NK-92 (cell line): ENCODE measurements around the gene RFTN1.

ENCODE experiments used
- DNase-seq: peaks from one replicate; lab custom pipeline; 2025; ENCODE audit not compliant: unreplicated experiment; lab: John Stamatoyannopoulos, UW

The RFTN1 gene

GRCh38 chr3:16487511-16488175 is 25.9 kb downstream of the RFTN1 start:
- DNase-seq = no peak

DNA sequence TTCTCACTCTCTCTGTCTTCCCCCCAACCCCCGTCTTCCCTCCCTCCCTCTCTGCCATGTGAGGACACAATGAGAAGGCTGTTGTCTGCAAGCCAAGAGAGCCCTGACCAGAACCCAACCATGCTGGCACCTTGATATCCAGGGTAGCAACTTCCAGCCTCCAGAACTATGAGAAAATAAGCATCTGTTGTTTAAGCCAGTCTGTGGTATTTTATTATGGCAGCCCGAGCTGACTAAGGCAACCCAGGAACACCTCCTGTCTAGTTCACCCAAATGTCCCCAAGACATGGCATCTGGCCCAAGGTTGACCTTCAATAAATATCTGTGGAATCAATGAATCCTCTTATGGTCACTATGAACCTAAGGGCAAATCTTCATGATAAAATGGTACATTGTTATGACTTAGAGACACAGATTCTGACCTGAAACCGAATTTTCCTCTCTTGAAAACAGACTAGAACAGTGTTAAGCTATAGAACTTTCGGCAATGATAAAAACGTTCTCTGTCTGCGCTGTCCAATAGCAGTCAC is 26.5 kb downstream of the RFTN1 start:
- DNase-seq = no peak

GRCh38 chr3:16486201-16486600 is 27.3 kb downstream of the RFTN1 start:
- DNase-seq = no peak

DNA sequence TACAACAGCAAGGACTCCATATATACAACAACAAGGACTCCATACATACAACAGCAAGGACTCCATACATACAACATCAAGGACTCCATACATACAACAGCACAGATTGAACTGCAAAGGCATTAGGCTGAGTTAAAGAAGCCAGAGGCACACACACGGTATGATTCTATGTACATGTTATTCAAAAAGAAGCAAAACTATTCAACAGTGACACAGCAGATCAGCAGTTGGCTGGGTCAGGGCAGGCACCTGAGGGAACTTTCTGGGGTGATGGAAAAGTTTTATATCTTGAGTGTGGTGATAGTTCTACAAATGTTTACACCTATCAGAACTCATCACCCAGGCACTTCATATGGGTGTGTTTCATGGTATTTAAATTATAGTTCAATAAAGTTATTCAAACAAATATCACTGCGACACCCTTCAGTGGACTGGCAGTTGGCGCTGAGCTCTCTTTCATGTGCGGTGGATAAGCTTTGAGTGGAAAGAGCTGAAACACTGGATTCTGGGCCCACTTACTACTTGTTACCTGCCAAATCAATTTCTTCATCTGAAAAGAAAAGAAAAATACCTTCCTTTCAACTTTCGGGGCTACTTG is 28.0 kb downstream of the RFTN1 start:
- no peak for DNase-seq

DNA sequence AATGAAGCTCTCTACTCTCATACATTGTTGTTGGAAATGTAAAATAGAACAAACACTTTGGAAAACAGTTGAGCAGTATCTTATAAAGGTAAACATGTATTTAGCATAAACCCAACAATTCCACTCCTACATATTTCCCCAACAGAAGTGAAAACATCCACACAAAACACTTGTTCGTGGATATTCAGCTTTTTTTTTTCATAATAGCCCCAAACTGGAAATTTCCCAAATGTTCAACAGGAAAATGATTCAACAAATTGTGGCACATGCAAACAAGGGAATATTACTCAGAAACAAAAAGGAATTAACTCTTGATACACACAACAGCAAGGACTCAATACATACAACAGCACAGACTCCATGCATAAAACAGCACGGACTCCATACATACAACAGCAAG is 28.5 kb downstream of the RFTN1 start:
- no peak for DNase-seq

DNA sequence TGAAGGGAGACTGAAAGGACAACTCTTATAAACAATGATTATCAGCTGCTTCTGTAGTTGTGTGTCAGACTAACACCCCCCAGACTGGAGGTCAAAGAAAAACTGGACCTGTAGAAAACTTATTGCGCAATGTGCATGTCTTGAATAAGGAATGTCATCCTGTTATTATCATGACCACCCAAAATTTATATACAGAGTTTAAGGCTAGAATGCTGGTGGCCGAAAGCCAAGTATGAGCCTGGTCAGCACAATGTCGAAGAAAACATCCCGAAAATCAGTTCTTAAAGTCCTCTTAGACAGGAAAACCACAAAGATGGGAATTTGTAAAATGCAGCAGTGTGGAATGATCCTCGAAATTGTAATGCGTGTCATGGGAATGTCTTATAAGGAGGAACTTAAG is 29.3 kb downstream of the RFTN1 start:
- DNase-seq = no peak

GRCh38 chr3:16482770-16483531 is 30.5 kb downstream of the RFTN1 start:
- DNase-seq = no peak

- DNase-seq = no peak
Observed at GRCh38 chr3:16482194-16482769, 31.2 kb downstream of the RFTN1 start.

DNA sequence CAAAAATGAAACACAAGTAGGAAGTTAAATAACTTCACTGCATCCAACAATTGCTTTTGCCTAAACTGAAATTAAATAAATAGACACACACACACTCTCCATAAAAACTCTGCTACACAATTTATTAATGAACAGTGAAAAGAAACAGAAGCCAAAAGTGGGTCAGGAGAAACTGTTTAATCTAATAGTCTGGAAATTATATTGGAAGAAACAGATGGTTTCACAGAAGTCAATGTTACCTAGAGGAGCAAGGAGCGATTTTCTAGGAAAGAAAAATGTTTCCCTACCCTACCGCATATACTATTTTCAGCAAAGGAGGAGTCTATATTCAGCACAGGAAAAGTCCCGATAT is 32.0 kb downstream of the RFTN1 start:
- no peak for DNase-seq

DNA sequence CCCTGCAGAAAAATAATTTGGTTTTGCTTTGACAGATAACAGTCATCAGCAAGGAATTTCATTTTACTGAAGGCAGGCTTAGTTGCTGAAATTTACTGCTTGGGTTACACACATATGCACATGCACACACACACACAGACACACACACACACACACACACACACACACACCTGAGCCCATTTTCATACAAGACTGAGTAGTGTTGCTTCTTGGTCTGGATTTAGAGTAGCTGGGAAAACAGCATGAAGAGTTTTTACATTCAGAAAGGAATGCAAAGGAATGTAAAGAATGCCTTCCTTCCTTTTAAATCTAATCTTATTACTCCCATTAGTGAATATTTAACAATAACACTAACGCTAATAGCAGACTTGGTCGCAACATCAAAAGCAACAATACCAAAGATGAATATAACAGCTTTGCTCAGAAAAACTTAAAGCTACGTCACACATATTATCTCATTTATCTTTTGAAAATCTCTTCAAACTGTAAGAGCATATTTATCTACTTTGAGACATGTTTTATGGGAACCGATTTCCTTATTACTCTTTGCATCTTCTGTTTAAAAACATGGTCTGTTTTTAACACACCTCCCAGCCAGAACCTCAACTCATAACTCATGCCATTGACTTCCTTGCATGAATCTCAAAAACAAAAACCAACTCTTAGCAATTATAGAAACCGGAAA is 32.5 kb downstream of the RFTN1 start:
- DNase-seq = no peak

GRCh38 chr3:16478516-16478915 is 35.0 kb downstream of the RFTN1 start:
- DNase-seq = no peak

DNA sequence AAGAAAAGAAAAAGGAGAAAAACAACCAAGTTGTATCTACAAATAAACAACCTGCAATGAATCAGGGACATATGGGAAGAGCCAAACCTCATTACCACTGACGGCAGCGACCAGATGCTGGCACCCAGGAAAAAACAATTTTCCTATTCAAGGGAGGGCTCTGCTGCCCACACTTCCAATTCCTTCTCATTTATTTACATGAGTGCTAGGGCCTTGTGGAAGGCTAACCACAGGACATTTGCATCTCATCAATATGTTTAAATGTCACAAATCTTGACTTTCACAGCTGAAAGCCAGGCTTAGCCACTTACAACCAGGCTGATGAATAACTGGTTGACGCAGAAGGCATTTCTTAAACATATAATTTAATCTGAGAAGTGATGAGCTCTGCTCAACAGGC is 36.0 kb downstream of the RFTN1 start:
- DNase-seq = no peak

- no peak for DNase-seq
Observed at GRCh38 chr3:16477056-16477455, 36.4 kb downstream of the RFTN1 start.

DNA sequence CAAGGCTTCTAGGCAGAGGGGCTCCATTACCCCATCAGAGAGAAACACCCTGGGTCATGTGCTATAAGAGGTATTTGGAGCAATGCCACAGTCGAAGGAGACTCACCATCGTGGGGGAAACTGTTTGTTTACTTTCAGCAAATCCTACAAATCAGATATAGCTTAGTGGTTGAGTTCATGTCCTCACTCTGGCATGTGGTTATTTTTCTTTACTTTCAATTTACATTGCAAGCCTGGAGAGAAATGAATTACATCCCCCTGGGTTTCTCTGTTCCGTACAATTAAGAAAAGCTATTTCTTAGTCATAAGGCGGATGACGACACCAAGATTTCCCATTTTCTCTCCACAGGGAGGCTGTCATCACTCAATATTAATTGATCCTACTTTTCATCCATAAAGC is 36.9 kb downstream of the RFTN1 start:
- no peak for DNase-seq

DNA sequence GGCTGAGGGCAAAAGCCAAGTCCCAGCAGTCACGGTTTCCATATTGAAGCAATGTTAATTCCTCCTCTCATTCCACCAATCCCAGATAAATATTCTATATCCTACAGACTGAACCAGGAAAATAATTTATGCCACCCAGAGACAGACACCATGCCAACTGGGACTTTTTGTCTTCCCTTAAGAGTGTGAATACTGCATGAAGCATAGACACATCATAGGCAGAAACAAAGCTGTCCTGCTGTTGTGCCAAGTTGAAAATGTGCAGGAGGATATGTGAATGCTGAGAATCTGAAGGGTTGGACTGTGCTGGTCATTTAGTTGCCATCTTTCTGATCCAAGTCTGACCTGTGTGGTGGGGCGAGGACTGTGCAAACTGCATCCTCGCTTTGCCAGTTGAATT is 37.7 kb downstream of the RFTN1 start:
- no peak for DNase-seq

DNA sequence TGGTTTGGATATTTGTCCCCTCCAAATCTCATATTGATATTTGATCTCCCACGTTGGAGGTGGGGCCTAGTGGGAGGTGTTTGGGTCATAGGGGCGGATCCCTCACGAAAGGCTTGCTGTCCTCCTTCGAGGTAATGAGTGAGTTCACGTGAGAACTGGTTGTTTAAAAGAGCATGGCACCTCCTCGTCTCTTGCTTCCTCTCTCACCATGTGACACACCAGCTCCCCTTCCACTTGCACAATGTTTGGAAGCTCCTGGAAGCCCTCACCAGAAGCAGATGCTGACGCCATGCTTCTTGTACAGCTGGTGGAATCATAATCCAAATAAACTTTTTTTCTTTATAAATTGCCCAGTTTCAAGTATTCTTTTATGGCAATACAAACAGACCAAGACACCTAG is 38.6 kb downstream of the RFTN1 start:
- DNase-seq = no peak

GRCh38 chr3:16474216-16474615 is 39.3 kb downstream of the RFTN1 start:
- DNase-seq = no peak

- DNase-seq = no peak
Observed at GRCh38 chr3:16472593-16472992, 40.9 kb downstream of the RFTN1 start.

GRCh38 chr3:16471897-16472296 is 41.6 kb downstream of the RFTN1 start:
- no peak for DNase-seq

DNA sequence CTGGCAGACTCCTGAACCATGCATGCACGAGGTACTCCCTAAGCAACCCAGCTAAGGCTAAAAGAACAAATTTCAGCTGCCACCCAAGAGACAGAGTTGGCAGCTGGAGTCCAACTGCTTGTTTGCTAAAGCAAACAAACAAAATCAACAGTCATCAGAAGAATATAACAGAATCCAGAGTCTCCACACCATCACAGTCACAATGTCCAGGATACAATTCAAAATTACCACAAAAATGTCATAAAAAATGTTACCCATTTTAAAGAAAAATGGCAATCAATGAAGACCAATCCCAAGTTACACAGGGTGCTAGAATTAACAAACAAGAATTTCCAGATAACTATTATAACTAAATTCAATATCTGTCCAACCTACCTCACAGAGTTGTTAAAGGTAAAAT is 42.9 kb downstream of the RFTN1 start:
- no peak for DNase-seq

DNA sequence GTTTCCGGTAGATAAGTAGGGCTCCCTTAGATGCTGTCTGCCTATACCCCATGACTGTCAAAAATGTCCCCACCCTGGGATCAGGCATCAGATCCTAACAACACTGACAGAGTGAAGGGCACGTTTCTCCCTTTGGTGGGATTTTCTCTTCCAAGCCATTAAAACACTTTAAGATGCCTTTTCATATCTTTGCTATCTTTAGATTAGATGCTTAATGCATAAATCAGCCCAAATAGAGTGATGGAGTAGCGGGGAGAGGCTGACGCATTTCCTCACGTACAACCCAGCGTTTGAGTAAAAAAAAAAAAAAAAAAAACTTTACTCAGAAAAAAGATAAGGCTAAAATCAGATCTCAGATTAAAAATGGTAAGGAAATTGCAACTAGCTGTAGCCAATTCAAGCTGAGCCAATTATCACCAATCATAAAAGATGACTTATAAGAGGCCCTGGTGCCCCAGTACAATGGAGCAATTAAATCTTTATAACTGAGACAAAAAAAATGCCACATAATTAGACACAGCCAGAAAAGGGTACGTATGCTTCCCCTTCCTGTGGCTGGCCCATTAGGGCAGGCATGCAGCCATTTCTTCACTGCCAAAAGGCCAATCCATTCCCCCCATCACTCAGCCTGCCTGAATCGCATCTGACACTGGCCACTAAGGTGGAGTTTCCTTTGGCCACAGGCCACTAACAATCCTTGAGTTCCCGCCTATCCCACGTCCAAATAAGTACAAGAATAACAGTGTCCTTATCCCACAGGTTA is 45.0 kb downstream of the RFTN1 start:
- DNase-seq = no peak
